GM04504 (cell line): ENCODE results near the gene CADPS.
A peak's percentile ranks its signal among the peaks of the same experiment; 100 is the strongest.
"Not testable (repeated sequence)": the region's sequence is repeated elsewhere in the genome, so short reads cannot be mapped to it uniquely, and the experiment has no call there.

Experiments
- DNase-seq: peaks from one replicate; pipeline ENCODE4 v3.0.0-alpha.2; 2012; ENCODE audit warnings: low read depth

Gene CADPS

GRCh38 chr3:62592408-62592807 lies 282.8 kb downstream of the CADPS start:
- DNase-seq, result no peak

DNA sequence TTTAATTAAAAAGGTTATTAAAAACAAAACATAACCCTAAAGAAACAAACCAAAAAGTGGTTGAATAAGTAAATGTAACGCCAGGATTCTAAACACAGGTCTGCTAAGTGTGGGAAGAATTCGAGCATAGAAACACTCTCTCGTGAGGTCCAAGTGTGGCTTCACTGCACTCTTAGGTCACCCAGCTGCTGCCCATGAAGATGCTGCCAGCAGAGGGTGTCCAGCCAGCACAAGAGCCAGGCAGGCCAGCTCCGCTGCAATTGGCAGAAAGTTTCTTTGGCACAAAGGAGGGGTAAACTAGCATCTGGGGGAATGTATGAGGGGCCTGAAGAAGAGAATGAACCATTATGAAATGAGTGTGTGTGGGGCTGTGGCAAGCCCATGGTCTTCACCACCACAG lies 286.1 kb downstream of the CADPS start:
- no peak for DNase-seq

- DNase-seq, result peak; percentile 94
Observed at GRCh38 chr3:62587579-62588031, 287.6 kb downstream of the CADPS start.

GRCh38 chr3:62587169-62587568 lies 288.0 kb downstream of the CADPS start:
- DNase-seq, result no peak

DNA sequence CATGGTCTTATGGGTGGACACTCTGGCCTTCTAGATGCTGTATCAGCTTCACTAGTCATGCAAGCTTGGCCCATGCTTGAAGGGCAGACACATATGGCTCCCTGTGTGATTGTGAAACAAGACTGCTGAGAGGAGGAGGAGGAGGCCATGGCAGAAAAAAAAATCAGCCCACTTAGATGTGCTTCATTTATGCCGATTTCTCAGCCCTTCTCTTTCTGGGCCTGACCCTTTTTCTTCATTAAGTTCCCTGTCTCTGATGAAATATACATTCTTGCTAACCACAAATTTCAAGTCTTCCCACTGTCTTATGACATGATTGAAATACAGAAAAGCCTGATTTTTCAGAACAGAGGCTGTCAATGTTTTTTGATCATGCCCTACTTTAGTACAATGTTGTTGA lies 288.9 kb downstream of the CADPS start:
- peak; percentile 43 for DNase-seq

GRCh38 chr3:62585861-62586260 lies 289.4 kb downstream of the CADPS start:
- no peak for DNase-seq

DNA sequence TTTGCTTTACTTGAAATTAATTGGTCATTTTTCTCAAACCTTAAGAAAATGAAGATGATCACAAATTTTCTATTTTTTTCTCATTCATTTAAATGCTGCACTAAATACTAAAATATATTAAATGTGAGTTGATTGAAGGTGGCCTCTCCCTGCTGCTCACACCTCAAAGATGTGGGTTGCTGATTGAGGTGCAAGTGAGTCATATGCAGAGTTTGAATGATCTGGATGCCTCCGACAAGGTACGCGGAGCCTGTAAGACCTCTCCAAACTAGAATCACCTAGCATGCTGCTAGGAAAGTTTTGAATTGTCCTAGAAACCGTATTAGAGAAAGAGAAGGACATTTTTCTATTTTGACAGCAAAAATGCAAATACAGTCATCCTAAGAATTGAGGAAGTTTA lies 290.6 kb downstream of the CADPS start:
- DNase-seq, result no peak

GRCh38 chr3:62582495-62583172 lies 292.6 kb downstream of the CADPS start:
- no peak for DNase-seq

GRCh38 chr3:62580485-62580884 lies 294.7 kb downstream of the CADPS start:
- DNase-seq, result not testable (repeated sequence)

- DNase-seq, result no peak
Observed at GRCh38 chr3:62577153-62577552, 298.1 kb downstream of the CADPS start.

GRCh38 chr3:62574266-62574898 lies 300.8 kb downstream of the CADPS start:
- DNase-seq, result no peak

DNA sequence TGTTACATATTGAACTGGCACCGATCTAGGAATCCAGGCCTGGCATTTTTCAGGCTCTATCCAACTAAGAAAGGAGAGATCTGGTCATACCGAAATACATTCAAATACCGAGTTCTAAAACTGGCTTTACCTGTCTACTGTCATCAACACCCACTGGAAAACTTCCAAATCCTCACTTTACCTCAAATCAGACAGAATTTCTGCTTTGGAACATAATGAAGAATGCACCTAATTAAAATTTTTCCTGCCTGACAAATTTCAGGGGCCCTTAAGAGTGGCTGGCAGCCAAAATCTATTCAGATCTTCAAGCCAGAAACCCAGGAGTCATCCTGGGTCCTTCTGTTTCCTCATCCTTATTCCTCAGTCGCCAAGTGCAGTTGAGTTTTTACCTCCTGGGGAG lies 303.3 kb downstream of the CADPS start:
- no peak for DNase-seq

GRCh38 chr3:62570888-62571287 lies 304.3 kb downstream of the CADPS start:
- no peak for DNase-seq

DNA sequence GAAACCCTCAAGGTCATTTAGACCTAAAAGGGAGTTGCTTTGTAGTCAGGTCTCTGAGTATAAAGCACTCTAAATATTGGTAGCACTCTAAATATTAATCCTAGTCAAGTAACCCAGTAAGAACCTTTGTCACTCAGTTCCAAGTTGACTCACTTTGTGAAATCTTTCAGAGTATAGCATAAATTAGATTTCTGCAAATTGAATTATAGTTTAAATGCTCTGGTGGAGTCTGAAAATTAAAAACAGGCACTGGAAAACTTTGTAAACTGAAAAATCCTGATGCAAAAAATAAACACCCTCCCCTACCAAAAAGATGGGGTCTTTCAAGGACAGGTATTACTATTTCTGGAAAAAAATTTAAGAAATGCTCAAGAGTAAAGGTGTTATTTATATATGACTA lies 305.6 kb downstream of the CADPS start:
- DNase-seq, result no peak

GRCh38 chr3:62567097-62568021 lies 307.9 kb downstream of the CADPS start:
- peak; percentile 64 for DNase-seq

- DNase-seq, result no peak
Observed at GRCh38 chr3:62566022-62566557, 309.1 kb downstream of the CADPS start.

DNA sequence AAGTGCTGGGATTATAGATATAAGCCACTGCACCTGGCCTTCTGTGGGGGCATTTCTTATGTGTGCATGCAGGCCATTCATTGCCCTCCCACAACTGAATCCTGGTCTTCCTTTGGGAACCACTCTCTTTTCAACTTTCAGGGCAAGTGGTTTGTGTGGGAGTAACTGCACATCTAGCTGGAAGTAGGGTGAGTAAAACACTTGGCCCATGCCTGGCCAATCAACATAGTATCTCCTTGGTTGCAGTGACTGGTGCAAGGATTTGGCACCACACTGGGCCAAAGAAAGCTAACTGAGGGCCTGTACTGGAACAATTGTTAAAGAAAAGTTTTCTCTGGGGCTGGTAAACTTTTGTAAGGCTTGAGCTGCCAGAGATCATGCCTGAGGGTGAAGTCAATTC lies 312.6 kb downstream of the CADPS start:
- DNase-seq, result no peak

DNA sequence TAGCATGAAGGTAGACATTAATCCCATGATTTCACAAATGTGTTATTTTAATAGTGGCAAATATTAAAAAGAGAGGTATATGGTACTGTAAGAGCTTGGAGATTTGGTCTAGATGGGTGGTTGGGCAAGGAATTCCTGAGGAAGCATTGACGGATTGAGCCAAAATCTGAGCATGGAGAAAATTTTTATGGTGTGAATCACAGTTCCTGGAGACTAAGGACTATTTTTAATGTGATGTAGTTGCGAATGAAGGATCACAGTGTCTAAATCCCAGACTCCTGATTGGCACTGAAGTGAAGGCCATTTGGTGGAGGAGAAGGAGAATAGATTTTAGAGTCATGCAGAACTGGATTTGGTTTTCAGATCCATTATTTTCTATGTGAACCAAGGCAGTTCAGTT lies 313.2 kb downstream of the CADPS start:
- DNase-seq, result peak; percentile 42

GRCh38 chr3:62559831-62560445 lies 315.3 kb downstream of the CADPS start:
- DNase-seq, result no peak

DNA sequence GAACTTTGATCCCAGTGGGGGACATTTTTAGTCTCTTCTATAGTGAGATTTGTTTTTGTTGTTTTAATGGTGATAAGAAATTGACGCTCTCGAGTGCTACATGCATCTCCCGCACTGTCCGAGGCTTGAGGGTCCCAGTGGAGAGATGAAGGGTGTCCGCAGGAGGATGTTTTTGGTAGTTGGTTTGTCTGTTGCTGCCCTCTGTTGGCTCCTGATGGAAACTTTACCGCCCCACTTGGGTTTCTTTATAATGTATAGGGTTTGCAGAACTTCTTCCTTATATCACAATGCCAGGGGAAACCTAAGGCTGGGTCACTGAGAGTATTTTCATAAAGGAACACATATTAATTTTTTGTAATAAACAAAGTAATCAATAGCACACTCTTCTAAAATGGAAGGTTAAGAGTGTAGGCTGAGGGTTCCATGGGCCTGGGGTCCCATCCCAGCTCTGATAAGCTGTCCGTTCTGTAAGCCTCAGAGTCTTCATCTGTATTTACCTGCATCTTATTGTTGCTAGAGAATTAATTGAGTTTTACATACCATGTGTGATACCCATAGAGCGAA lies 316.6 kb downstream of the CADPS start:
- no peak for DNase-seq

DNA sequence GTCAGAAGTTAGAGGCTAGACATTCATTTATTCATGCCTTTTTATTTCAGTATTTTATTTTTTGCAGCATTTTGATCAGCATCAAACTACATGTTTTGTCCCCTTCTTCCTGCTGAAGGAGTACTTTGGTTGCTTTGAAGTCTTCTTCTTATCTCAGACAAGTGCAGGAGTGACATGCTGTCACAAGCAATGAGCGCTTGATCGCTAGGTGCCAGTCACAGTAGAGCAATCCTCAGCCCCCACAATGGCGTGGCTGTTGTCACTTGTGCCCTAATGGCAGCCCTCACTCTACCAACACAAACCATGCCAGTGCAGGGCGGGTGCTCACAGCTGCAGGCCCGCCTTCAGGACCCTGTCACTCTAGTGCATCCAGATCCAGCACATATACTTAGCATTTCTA lies 317.2 kb downstream of the CADPS start:
- DNase-seq, result no peak

GRCh38 chr3:62557450-62557849 lies 317.8 kb downstream of the CADPS start:
- DNase-seq, result no peak
